Activated T-cell treated with anti-CD3 and anti-CD28 coated beads, Interleukin-2, amount 50 U/mL, for 1 hour (primary cell): ENCODE data around the gene CPNE6.

ENCODE experiments used
- DNase-seq: peaks from one replicate; pipeline ENCODE4 v3.0.0-alpha.2; 2020

Gene CPNE6

GRCh38 chr14:24108336-24108874, 37.0 kb downstream of the CPNE6 start:
- DNase-seq = no peak

- DNase-seq = no peak
Observed at GRCh38 chr14:24110060-24110459, 38.7 kb downstream of the CPNE6 start.

GRCh38 chr14:24110523-24110922, 39.2 kb downstream of the CPNE6 start:
- DNase-seq = no peak

GRCh38 chr14:24113379-24113800, 42.0 kb downstream of the CPNE6 start:
- DNase-seq = no peak

GRCh38 chr14:24113801-24114531, 42.6 kb downstream of the CPNE6 start:
- peak; percentile 84 for DNase-seq

GRCh38 chr14:24114532-24115421, 43.4 kb downstream of the CPNE6 start, which contains the start of the genes DCAF11 and NRL:
Gene DCAF11 (plus strand): TSS chr14:24114777. CDS start chr14:24115595, 818 bp downstream.
Gene NRL (minus strand): TSS chr14:24114949. CDS start chr14:24082848, 32,101 bp downstream.
- peak; percentile 99 for DNase-seq

GRCh38 chr14:24115422-24116127, 44.2 kb downstream of the CPNE6 start:
- no peak for DNase-seq

GRCh38 chr14:24116128-24116814, 44.9 kb downstream of the CPNE6 start:
- no peak for DNase-seq

- no peak for DNase-seq
Observed at GRCh38 chr14:24117179-24117578, 45.8 kb downstream of the CPNE6 start.

- DNase-seq = no peak
Observed at GRCh38 chr14:24119691-24120090, 48.3 kb downstream of the CPNE6 start.

- no peak for DNase-seq
Observed at GRCh38 chr14:24121210-24121609, 49.8 kb downstream of the CPNE6 start.

GRCh38 chr14:24122416-24122815, 51.1 kb downstream of the CPNE6 start:
- DNase-seq = no peak

- no peak for DNase-seq
Observed at GRCh38 chr14:24122898-24123297, 51.5 kb downstream of the CPNE6 start.

GRCh38 chr14:24123424-24124417, 52.4 kb downstream of the CPNE6 start:
- DNase-seq = no peak

GRCh38 chr14:24126939-24127338, 55.6 kb downstream of the CPNE6 start:
- no peak for DNase-seq

GRCh38 chr14:24127673-24128072, 56.3 kb downstream of the CPNE6 start:
- DNase-seq = no peak
